K562 (cell line): ENCODE data around the gene ANO9. TPM values are rescaled to one million over a fixed set of nuclear protein-coding genes. Genes with fewer than 3 reads are reported as not detected.

ENCODE experiments used
- ATAC-seq: fragments of 200-7000 bp; cut with Tn5 transposase; 3 replicates; pipeline ENCODE4 v1.9.1; 2020; ENCODE audit warnings: moderate library complexity
- BruUV-seq: library from RNA; stranded (reverse); fragments of 400-500 nt; replicated peaks from 2 replicates; lab custom pipeline; 2021; lab: Mats Ljungman, UMichigan
- CTCF ChIA-PET: fragments of 300-600 bp; formaldehyde crosslinking; extraction: SDS; loops from one replicate; lab custom pipeline; 2021; ENCODE audit warnings: low intra/inter-chr PET ratio; lab: Yijun Ruan, JAX
- POLR2A ChIA-PET: fragments of 300-600, 350-650 bp; sonication (Branson Sonifier 250); formaldehyde crosslinking; extraction: SDS; loops from one replicate; lab custom pipeline; 2021; ENCODE audit warnings: antibody characterized with exemption, inconsistent platforms; lab: Yijun Ruan, JAX
- DNase-seq, 4 experiments: peaks; one replicate each; pipeline versions ENCODE4 v3.0.0 to v3.0.0-alpha.2; 2011 to 2018; ENCODE audit warnings: low spot score in 3 of 4, mixed read lengths in 3 of 4; ENCODE audit errors: extremely low read depth in 1 of 4
- FAIRE-seq: peaks from 2 replicates; lab custom pipeline; 2011; peaks lifted over from hg19 to GRCh38; lab: Jason Lieb, UNC
- H2AFZ ChIP-seq: 2 replicates; pipeline ENCODE4 v1.6.0; 2011; ENCODE audit warnings: low read depth, low read length, control low read depth, inconsistent platforms
- H3K27ac ChIP-seq: fragments of 200-600 bp; 3 replicates; pipeline ENCODE4 v1.8.0; 2011; ENCODE audit warnings: low read depth, mild to moderate bottlenecking, control low read depth, inconsistent platforms, low read length, moderate library complexity, mixed read lengths; ENCODE audit errors: extremely low read depth
- H3K27me3 ChIP-seq, 2 experiments: fragments of 300-600 bp in 1 of 2; 2 replicates in 1 of 2; 3 replicates in 1 of 2; pipeline versions ENCODE4 v1.6.0 to v1.8.0; 2011; ENCODE audit warnings: inconsistent platforms in 2 of 2, low read length in 2 of 2, mild to moderate bottlenecking in 1 of 2, mixed read lengths in 1 of 2, moderate library complexity in 1 of 2; ENCODE audit not compliant: control insufficient read depth in 2 of 2, insufficient read depth in 2 of 2
- H3K36me3 ChIP-seq: fragments of 300-600 bp; 3 replicates; pipeline ENCODE4 v1.8.0; 2011; ENCODE audit warnings: mild to moderate bottlenecking, low read length, inconsistent platforms; ENCODE audit not compliant: control insufficient read depth, insufficient read depth
- H3K4me1 ChIP-seq, 2 experiments: fragments of 200-600 bp in 1 of 2; replicated peaks in 1 of 2; 2 replicates in 1 of 2; 3 replicates in 1 of 2; pipeline versions ENCODE4 v1.5.1 to v1.8.0; 2011; ENCODE audit warnings: inconsistent platforms in 2 of 2, low read length in 2 of 2, mild to moderate bottlenecking in 1 of 2, mixed read lengths in 1 of 2, moderate library complexity in 1 of 2; ENCODE audit not compliant: control insufficient read depth in 2 of 2, insufficient read depth in 2 of 2
- H3K4me2 ChIP-seq: 2 replicates; pipeline ENCODE4 v1.6.1; 2011; ENCODE audit warnings: low read length, control low read depth, inconsistent platforms, mixed read lengths; ENCODE audit not compliant: insufficient read depth
- H3K4me3 ChIP-seq: fragments of 200-600 bp; sonication (generic), shearing (Covaris generic); 2 replicates; pipeline ENCODE4 v1.5.1; 2016; ENCODE audit warnings: control low read depth, inconsistent platforms
- H3K79me2 ChIP-seq: fragments of 200-600 bp; 3 replicates; pipeline ENCODE4 v1.8.0; 2011; ENCODE audit warnings: low read length, inconsistent platforms; ENCODE audit not compliant: control insufficient read depth, insufficient read depth
- H3K9ac ChIP-seq, 2 experiments: 2 replicates each; pipeline versions ENCODE4 v1.6.0 to v1.6.1; 2011; ENCODE audit warnings: low read depth in 2 of 2, low read length in 2 of 2, control low read depth in 1 of 2, inconsistent platforms in 1 of 2, mild to moderate bottlenecking in 1 of 2, mixed read lengths in 1 of 2; ENCODE audit not compliant: insufficient read depth in 1 of 2
- H3K9me1 ChIP-seq: one replicate; pipeline ENCODE4 v1.6.0; 2011; ENCODE audit warnings: inconsistent platforms, mild to moderate bottlenecking, low read length, moderate library complexity; ENCODE audit not compliant: control insufficient read depth, insufficient read depth
- H3K9me3 ChIP-seq: replicated peaks from 2 replicates; pipeline ENCODE4 v1.5.1; 2011; ENCODE audit warnings: low read depth, low read length, inconsistent platforms; ENCODE audit not compliant: control insufficient read depth, insufficient read depth
- H4K20me1 ChIP-seq: replicated peaks from 2 replicates; pipeline ENCODE4 v1.6.1; 2011; ENCODE audit warnings: low read length, inconsistent platforms, mixed read lengths; ENCODE audit not compliant: control insufficient read depth, insufficient read depth
- CCNT2 ChIP-seq: IDR thresholded peaks from 2 replicates; pipeline ENCODE4 v1.6.1; 2011; ENCODE audit warnings: borderline replicate concordance, low read depth, mild to moderate bottlenecking, moderate library complexity, mixed read lengths, low read length; ENCODE audit not compliant: insufficient read length; ENCODE audit errors: extremely low read depth
- CREBBP ChIP-seq: IDR thresholded peaks from one replicate; pipeline ENCODE4 v1.6.1; 2012; ENCODE audit warnings: low read depth, mild to moderate bottlenecking, control low read depth, inconsistent platforms, low read length
- GATAD2B ChIP-seq: fragments of 450-650 bp; IDR thresholded peaks from 2 replicates; pipeline ENCODE4 v1.6.1; 2017; ENCODE audit warnings: mild to moderate bottlenecking, borderline replicate concordance
- HMGN3 ChIP-seq: IDR thresholded peaks from 2 replicates; pipeline ENCODE4 v1.6.1; 2011; ENCODE audit warnings: borderline replicate concordance, low read depth, mild to moderate bottlenecking, mixed read lengths, low read length; ENCODE audit not compliant: insufficient read length; ENCODE audit errors: extremely low read depth
- MTA3 ChIP-seq: fragments of 450-650 bp; formaldehyde crosslinking; IDR thresholded peaks from 2 replicates; pipeline ENCODE4 v1.6.1; 2017; ENCODE audit warnings: mild to moderate bottlenecking, borderline replicate concordance
- PCBP1 ChIP-seq: fragments of 200-400 bp; formaldehyde crosslinking; IDR thresholded peaks from 2 replicates; pipeline ENCODE4 v1.6.1; 2018; ENCODE audit warnings: mild to moderate bottlenecking, low read depth, low read length; ENCODE audit not compliant: poor library complexity, severe bottlenecking
- RB1 ChIP-seq: fragments of 450-650 bp; IDR thresholded peaks from 2 replicates; pipeline ENCODE4 v1.6.1; 2017; ENCODE audit warnings: low read depth, mild to moderate bottlenecking
- TEAD2 ChIP-seq: fragments of 450-650 bp; IDR thresholded peaks from 2 replicates; pipeline ENCODE4 v1.6.1; 2016; ENCODE audit warnings: missing genetic modification characterization, control low read depth, missing compliant biosample characterization
- TRIM24 ChIP-seq, 2 experiments: fragments of 450-650 bp; IDR thresholded peaks; 2 replicates each; pipeline ENCODE4 v1.6.1; 2016
- U2AF1 ChIP-seq: fragments of 200-400 bp; formaldehyde crosslinking; optimal IDR thresholded peaks from 2 replicates; pipeline ENCODE3; 2017; ENCODE audit warnings: mild to moderate bottlenecking, low read depth, low read length, moderate library complexity
- ZNF398 ChIP-seq: fragments of 250-450 bp; sonication (Bioruptor Pico); IDR thresholded peaks from 2 replicates; pipeline ENCODE4 v1.8.0; 2021; ENCODE audit warnings: moderate library complexity, mild to moderate bottlenecking, inconsistent platforms
- ZNF551 ChIP-seq: fragments of 250-450 bp; sonication (Bioruptor Pico); IDR thresholded peaks from 2 replicates; pipeline ENCODE4 v1.5.0; 2021; ENCODE audit warnings: mild to moderate bottlenecking, moderate library complexity
- ZNF764 ChIP-seq: fragments of 250-450 bp; sonication (Bioruptor Pico); IDR thresholded peaks from 2 replicates; pipeline ENCODE4 v1.4.0; 2020; ENCODE audit warnings: low read depth, mild to moderate bottlenecking, moderate library complexity
- ZNF785 ChIP-seq: fragments of 250-450 bp; sonication (Bioruptor Pico); IDR thresholded peaks from 2 replicates; pipeline ENCODE4 v1.4.0; 2020; ENCODE audit warnings: mild to moderate bottlenecking
- WGBS: fragments of 100-300 bp; shearing (Covaris generic); methylation state at CpG from one replicate; pipeline ENCODE4 v1.1.6; 2016; ENCODE audit warnings: low coverage, mixed read lengths; ENCODE audit not compliant: insufficient coverage; ENCODE audit errors: missing lambda C conversion rate; 5-methylcytosine and 5-hydroxymethylcytosine counted together
- in situ Hi-C: fragments of 300-500 bp; cut with MboI; formaldehyde crosslinking; loops from 4 replicates; pipeline ENCODE4 v1.15.0; 2018; ENCODE audit warnings: inconsistent platforms, mixed read lengths
- intact Hi-C: fragments of 100-400 bp; cut with micrococcal nuclease; formaldehyde crosslinking; loops from 2 replicates; pipeline ENCODE4 v1.14.2; 2022
- polyA plus RNA-seq, 8 experiments: library from polyadenylated mRNA; depleted of rRNA in 4 of 8; stranded (reverse) in 5 of 8; unstranded in 3 of 8; fragments of >200 nt; fragmentation: Nextera tagmentation in 2 of 8; fragmentation: Illumina TruSeq in 1 of 8; extraction: Ambion mirVana in 2 of 8; extraction: Trizol in 1 of 8; gene quantifications; 2 replicates each; pipeline versions ENCODE4 v1.2.1 to v1.2.3, GENCODE V29; 2011 to 2014; ENCODE audit warnings: inconsistent platforms in 1 of 8, missing spikeins in 1 of 8
- total RNA-seq, 7 experiments: library from RNA; depleted of rRNA in 6 of 7; stranded (reverse); fragments of >200 nt in 6 of 7; fragmentation: Illumina TruSeq in 2 of 7; extraction: Trizol in 2 of 7; gene quantifications; 2 replicates each; pipeline versions ENCODE4 v1.2.1 to v1.2.3, GENCODE V29; 2011 to 2021; ENCODE audit warnings: low replicate concordance in 1 of 7
- TF ChIP-seq, protein P1 (sequence below): sonication (generic); formaldehyde crosslinking; IDR thresholded peaks from 2 replicates; pipeline ENCODE4 v1.8.1; 2023; ENCODE audit warnings: mild to moderate bottlenecking, missing genetic modification reagents

Gene ANO9
- total and polyA plus RNA-seq, 9 of the 15 experiments (the other 6 are each of a cell fraction or from before 2014, with no cell fraction given): 0.20 to 14.5 (median 4.5) TPM

GRCh38 chr11:403021-403760, 38.6 kb downstream of the ANO9 start:
- in situ Hi-C loops: no loop called here
- POLR2A ChIA-PET: interaction anchor here (1.2 kb wide), 1 partner anchor 12 kb away, joined by 4 read pairs; the partner anchor contains the start of gene SIGIRR
- FAIRE-seq (no peak), ATAC-seq (no peak), DNase-seq (no peak)
- Histone ChIP-seq H3K27me3 (no peaks in the 10 kb centered on the region), H3K4me3 (no peak overlapping the region), H3K4me1 (peaks cover 6 to 44% of the 10 kb centered on the region in 2 experiments; a peak in 3 of 5 replicates), H3K4me2 (no peak overlapping the region), H4K20me1 (no peaks in the 10 kb centered on the region), H3K9me3 (peaks cover 2% of the 10 kb centered on the region; the same call in 1 of the 2 replicates), H3K79me2 (peaks cover 11% of the 10 kb centered on the region; the same call in 2 of the 3 replicates), H3K9me1 (no peaks in the 10 kb centered on the region), H3K36me3 (peaks cover 47% of the 10 kb centered on the region; the same call in 2 of the 3 replicates), H2AFZ (no peak overlapping the region), H3K9ac (no peak overlapping the region), H3K27ac (no peak overlapping the region)
- 98% methylated on average over 9 of the region's 55 CpGs for WGBS
- CTCF ChIA-PET: no interaction called here
- intact Hi-C loops: no loop called here
- no TSS peak for BruUV-seq
- no peak for TF ChIP-seq MTA3
- TF ChIP-seq CREBBP: no peak
- no peak for TF ChIP-seq TEAD2 (tag)
- TF ChIP-seq CCNT2: no peak
- TF ChIP-seq RB1: no peak
- TF ChIP-seq ZNF551: no peak
- peak; percentile 31 for TF ChIP-seq PCBP1
- no peak for TF ChIP-seq ZNF764 (CRISPR knock-in tag)
- TF ChIP-seq HMGN3: peak; percentile 22
- TF ChIP-seq ZNF398 (CRISPR knock-in tag): no peak
- TF ChIP-seq, protein P1, sequence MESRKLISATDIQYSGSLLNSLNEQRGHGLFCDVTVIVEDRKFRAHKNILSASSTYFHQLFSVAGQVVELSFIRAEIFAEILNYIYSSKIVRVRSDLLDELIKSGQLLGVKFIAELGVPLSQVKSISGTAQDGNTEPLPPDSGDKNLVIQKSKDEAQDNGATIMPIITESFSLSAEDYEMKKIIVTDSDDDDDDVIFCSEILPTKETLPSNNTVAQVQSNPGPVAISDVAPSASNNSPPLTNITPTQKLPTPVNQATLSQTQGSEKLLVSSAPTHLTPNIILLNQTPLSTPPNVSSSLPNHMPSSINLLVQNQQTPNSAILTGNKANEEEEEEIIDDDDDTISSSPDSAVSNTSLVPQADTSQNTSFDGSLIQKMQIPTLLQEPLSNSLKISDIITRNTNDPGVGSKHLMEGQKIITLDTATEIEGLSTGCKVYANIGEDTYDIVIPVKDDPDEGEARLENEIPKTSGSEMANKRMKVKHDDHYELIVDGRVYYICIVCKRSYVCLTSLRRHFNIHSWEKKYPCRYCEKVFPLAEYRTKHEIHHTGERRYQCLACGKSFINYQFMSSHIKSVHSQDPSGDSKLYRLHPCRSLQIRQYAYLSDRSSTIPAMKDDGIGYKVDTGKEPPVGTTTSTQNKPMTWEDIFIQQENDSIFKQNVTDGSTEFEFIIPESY: 0 out of 2 replicates have a peak, but pooled peaks have one; percentile 30
- no peak for TF ChIP-seq ZNF785 (CRISPR knock-in tag)
- no peak for TF ChIP-seq TRIM24 (IDR thresholded peaks at IDR 0.05)
- TF ChIP-seq U2AF1: no peak
- TF ChIP-seq GATAD2B: no peak
